Left forelimb (tissue), 1 donor: Measurements from ENCODE around the gene UQCRH.

ENCODE experiments used
- DNase-seq: peaks from one replicate; pipeline ENCODE4 v3.0.0-alpha.2; 2018; ENCODE audit warnings: low spot score

The UQCRH gene

DNA sequence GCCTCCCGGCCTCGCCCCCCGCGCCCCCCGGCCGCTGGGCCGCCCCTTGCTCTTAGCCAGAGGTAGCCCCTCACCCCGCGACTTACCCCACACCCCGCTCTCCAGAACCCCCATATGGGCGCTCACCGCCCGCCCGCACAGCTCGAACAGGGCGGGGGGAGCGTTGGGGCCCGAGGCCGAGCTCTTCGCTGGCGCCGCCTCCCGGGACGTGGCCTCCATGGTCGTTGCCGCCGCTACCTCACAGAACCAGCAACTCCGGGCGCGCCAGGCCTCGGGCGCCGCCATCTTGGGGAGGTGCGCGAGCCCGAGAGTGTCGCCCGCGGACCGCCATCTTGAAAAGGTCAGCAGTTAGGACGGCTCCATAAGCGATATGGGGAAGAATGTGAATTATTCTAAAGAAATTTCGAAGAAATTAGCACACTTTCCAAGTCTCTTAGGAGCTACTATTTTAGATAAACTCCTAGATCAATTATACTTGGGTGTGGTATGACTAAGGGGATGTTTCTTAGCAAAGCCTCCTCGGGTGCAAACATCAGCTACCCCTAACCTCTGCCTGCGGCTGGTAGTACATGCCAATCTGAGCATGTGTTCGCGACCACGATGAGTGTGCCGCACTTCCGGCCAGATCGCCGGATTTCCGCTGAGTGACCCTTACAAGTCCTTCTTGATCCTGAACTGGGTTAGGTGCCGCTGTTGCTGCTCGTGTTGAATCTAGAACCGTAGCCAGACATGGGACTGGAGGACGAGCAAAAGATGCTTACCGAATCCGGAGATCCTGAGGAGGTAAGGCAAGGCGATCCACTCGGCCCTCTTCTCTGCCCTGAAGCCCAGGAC, at the start of gene UQCRH, which contains the start of gene LRRC41:
TSS of gene UQCRH (plus strand) at position 661 of the 834 bp plus-strand sequence. CDS start at position 730, 69 bp downstream.
TSS of gene LRRC41 (minus strand) at position 579 of the 834 bp plus-strand sequence. CDS start at position 285, 294 bp downstream.
- peak; percentile 94 for DNase-seq

- no peak for DNase-seq
Observed at GRCh38 chr1:46254668-46255067, 48.8 kb upstream of the UQCRH start.

- no peak for DNase-seq
Observed at GRCh38 chr1:46256523-46256922, 47.0 kb upstream of the UQCRH start.

- DNase-seq: no peak
Observed at GRCh38 chr1:46262508-46262907, 41.0 kb upstream of the UQCRH start.

GRCh38 chr1:46263146-46263545, 40.4 kb upstream of the UQCRH start:
- DNase-seq: no peak

- no peak for DNase-seq
Observed at GRCh38 chr1:46268578-46268977, 34.9 kb upstream of the UQCRH start.

DNA sequence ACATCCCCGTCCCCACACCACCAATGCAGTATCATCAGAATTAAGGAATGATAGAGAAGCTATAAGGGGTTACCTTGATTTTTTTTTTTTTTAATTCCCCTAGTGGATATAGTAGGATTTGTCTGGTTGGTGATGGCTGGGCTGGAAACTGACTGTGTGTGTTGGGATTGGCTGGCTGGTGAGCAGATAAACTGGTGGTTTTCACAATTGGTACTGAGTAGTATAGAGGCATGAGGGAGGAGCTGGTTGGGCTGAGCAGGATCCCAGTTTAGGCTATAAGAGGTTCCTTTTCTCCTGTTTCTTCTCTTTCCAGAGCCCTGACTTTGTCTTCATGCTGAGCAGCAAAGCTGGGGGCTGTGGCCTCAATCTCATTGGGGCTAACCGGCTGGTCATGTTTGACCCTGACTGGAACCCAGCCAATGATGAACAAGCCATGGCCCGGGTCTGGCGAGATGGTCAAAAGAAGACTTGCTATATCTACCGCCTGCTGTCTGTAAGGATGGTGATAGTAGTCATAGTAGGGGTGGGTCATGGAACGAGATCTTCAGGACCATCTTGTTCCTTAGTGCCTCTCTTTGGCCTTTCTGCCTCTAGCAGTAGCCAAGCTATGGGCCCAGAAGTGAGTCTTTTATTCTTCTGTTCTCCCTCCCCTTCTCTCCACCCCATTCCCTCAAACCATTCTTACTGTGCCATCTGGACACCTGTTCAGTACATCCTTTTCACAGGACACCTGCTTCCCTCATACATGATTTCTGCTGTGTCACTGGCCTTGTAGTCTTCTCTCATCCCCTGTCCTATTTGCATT, 29.1 kb upstream of the UQCRH start:
- DNase-seq: no peak

DNA sequence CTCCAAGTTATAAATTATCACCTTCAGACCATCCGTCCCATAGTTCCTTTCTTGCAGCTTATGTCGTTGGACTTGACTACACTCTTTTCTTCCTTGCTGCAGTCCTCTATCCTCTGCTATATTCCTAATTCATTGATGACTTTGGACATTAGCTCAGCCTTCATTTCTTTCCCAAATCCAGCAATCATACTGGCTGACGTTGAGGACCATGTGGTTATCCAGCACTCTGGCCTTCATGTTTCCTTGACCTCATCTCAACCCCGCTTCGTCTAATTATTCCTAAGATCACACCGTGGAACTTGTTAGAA, 28.5 kb upstream of the UQCRH start:
- DNase-seq: no peak

DNA sequence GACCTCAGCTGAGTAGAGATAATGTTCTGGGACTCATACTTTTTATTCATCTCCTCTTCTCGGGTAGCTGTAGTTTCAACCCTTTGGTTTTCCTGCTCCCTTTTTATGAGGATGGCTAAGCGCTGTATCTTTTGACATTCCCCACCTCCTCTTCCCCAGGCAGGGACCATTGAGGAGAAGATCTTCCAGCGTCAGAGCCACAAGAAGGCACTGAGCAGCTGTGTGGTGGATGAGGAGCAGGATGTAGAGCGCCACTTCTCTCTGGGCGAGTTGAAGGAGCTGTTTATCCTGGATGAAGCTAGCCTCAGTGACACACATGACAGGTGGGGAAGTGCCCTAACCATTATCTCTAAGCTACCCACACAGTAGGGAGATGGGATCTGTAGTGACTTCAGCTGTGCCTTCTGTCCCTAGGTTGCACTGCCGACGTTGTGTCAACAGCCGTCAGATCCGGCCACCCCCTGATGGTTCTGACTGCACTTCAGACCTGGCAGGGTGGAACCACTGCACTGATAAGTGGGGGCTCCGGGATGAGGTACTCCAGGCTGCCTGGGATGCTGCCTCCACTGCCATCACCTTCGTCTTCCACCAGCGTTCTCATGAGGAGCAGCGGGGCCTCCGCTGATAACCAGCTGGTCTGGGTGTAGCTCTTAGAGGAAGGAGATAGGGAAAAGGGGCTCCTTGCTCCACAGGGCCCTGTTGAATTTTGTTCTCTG, 25.7 kb upstream of the UQCRH start:
- DNase-seq: no peak

- no peak for DNase-seq
Observed at GRCh38 chr1:46278807-46279206, 24.7 kb upstream of the UQCRH start.

- DNase-seq: no peak
Observed at GRCh38 chr1:46280092-46280491, 23.4 kb upstream of the UQCRH start.

- DNase-seq: no peak
Observed at GRCh38 chr1:46281021-46281420, 22.5 kb upstream of the UQCRH start.

DNA sequence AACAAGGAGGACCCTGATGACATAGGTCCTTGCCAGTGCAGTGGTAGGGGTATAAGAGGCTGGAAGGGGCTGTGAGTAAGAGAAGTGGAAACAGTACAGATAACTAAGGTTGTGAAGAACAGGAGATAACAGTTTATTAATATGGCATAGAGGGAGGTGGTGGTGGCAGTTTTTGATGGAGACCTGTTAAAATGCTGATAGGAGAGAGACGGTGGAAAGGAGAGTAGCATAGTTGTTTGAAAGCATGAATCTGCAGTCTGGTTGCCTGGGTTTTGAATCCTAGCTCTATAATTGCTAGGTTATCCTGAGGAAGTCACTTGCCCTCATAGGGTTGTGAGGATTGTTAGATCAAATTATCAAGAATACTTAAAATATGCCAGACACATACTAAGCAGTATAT, 19.4 kb upstream of the UQCRH start:
- DNase-seq: no peak

DNA sequence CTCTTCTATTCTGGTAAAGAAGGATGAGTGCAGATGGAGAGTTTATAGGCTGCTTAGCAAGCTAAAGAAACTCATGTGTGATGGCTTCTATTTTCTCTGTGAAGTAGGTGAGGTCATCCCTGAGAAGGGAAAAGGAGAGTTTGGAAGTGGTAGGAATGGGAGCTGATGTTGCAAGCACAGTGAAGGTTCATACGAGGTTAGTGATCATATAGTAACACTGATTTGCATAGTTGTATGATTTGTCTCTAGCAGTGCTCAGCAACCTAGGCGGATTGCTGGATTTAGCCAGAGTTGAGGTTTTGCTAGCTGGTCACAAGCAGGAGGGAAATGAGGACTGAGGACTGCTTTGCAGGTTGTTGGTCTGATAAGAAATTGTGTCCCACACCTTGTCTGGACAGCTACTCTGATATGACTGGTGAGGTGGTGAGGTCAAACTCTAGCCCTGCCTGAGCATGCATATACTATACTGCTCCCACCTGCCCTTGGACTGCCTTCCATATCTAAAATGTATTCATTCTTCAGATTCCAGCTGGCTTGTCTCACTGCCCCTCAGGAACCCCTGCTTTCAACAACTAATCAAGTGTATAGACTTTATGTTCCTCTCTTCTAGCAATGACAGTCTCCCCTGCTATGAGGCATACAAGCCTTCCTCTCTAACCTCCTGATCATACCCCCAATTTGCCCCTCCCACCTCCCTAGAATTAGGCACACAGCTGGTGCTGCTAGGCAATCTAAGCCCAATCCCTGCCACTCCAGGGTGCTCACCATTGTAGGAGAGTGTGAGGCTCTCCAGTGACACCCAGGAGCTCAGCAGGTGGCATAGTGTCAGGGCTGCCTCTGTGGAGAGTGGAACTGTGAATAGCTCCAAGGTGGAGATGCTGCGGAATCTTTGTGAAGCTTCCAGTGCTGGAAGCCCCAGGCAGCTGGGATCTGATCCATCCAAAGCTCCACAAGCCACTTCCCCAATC, 18.6 kb upstream of the UQCRH start:
- DNase-seq: no peak

DNA sequence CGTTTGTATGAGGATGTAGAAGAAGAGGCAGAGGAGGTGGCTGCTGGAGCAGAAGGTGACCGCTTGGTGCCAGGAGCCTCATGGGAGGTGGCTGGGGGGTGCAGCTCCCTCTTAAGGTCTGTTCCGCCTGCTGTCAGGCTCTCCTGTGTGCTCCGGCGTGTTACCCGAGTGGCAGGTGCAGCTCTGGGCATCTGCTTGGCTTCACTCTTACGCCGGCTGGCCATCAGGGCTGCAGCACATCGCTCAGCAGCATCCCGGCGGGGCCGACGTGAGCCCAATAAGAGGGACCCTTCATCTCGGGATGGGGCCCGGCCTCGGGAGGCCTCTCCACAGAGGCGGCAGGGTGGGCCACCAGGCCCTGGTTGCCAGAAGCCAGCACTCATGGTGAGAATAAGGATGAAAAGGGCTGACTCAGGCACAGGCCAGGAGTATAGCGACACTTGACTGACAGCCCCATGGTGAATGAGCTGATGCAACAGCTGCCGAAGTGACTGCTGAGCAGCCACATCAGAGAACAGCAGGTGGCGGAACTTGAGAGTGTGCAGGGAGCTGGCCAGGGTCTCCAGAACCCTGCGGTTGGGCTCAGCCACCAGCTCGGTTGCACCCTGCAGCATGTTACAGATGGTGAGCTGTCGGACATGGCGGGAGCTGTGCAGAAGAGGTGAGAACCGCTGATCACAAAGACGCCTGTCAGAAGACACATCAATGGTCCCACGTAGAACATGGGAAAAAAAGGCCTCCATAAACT, 17.6 kb upstream of the UQCRH start:
- DNase-seq: no peak

DNA sequence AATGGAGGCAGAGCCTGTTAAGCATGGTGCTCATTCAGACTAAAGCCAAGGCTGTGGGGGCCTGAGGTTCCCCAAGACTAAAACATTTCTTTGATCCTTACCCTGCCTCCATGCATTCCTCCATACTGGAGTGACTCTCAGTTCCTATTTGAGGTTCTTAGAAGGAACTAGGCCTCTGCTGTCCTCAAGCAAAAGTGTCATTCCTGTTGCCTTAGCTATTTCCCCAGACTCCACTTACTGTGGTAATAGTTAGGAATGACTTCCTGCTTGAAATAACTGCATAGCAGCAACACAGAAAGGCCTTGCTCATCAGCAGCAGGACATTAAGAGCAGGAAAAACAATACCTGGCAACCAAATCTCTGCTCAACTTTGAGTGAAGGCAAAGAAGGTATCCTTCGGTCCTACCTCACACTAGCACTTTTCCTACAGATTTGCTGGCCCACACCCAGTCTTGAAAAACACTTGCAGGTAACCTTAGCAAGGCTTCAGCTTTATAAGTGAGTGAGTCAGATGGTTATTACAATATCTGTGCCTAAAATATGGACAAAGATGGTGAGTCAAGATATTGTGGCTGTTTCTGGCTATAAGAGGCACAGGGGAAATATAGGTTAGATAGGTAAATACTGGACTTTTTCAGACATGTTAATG, 14.9 kb upstream of the UQCRH start:
- no peak for DNase-seq

DNA sequence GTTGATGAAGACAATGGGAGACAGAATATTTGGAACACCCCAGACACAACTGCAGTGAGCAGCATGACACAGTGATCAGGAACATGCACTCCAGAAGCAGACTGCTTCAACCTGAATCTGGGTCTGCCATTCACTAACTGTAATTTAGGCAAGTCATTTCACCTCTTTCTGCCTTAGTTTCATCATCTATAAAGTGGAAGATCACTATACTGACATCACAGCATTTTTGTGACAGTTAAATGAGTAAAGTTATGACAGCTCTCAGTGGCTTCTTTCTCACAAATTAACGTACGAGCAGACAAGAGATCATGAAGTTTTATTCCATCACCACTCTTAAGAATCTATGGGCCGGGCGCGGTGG, 14.4 kb upstream of the UQCRH start:
- DNase-seq: no peak

DNA sequence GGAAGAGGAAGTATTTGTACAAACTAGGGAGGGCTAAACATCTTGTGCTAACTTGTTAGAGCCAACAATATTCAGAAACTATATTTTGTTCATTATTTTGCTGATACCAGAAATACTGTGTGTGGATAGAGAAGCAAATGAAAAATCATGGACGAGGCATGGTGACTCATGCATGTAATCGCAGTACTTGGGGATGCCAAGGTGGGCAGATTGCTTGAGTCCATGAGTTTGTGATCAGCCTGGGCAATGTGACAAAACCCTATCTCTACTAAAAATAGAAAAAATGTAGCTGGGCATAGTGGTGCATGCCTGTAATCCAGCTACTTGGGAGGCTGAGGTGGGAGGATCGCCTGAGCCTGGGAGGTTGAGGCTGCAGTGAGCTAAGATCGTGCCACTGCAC, 13.5 kb upstream of the UQCRH start:
- no peak for DNase-seq

- DNase-seq: no peak
Observed at GRCh38 chr1:46295306-46295705, 8.2 kb upstream of the UQCRH start.

DNA sequence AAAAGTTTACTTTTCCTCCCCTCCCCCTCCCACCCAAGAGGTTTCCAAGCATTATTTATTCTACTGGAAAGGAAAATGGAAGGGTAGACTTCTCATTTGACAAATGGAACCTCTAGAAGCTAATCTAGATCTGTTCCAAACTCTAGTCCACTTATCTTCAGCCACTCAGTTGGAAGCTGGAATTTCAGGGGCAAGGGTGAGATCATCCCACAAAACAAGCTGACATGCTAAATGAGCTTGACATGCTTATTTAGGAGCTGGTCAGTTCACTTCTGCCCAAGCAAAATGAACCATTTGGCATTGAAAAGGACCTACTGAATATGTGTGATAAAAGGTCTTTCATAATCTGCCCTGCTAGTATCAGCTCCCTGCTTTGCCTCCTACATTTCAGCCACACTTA, 5.1 kb upstream of the UQCRH start:
- DNase-seq: no peak
